IPS-20b (cell line): Measurements from ENCODE around the gene ATP10B.

ENCODE experiments used
- H3K27ac ChIP-seq: one replicate; pipeline ENCODE4 v1.5.1; 2013; ENCODE audit warnings: low read length
- H3K27me3 ChIP-seq: 2 replicates; pipeline ENCODE4 v1.6.1; 2013; ENCODE audit warnings: mild to moderate bottlenecking, low read length, inconsistent platforms; ENCODE audit not compliant: insufficient read depth
- H3K36me3 ChIP-seq: 2 replicates; pipeline ENCODE4 v1.6.1; 2013; ENCODE audit warnings: low read depth, mild to moderate bottlenecking, inconsistent platforms, low read length, moderate library complexity; ENCODE audit not compliant: insufficient read depth
- H3K4me1 ChIP-seq: 2 replicates; pipeline ENCODE4 v1.6.1; 2013; ENCODE audit warnings: mild to moderate bottlenecking, control low read depth, inconsistent platforms, low read length, moderate library complexity; ENCODE audit not compliant: insufficient read depth
- H3K4me3 ChIP-seq: 2 replicates; pipeline ENCODE4 v1.5.1; 2013; ENCODE audit warnings: mild to moderate bottlenecking, low read length, inconsistent platforms
- H3K9ac ChIP-seq: 2 replicates; pipeline ENCODE4 v1.6.1; 2013; ENCODE audit warnings: low read depth, mild to moderate bottlenecking, inconsistent platforms, low read length, moderate library complexity
- H3K9me3 ChIP-seq: 2 replicates; pipeline ENCODE4 v1.6.1; 2013; ENCODE audit warnings: mild to moderate bottlenecking, low read depth, low read length, inconsistent platforms; ENCODE audit not compliant: insufficient read depth

Gene ATP10B

GRCh38 chr5:160699301-160699700 lies 152.7 kb downstream of the ATP10B start:
- Histone ChIP-seq H3K9ac (no peak overlapping the region), H3K27ac (no peak overlapping the region), H3K27me3 (no peaks in the 10 kb centered on the region), H3K36me3 (no peaks in the 10 kb centered on the region), H3K4me1 (no peaks in the 10 kb centered on the region), H3K4me3 (no peak overlapping the region), H3K9me3 (0 out of 2 replicates have a peak, but pooled peaks cover under 1% of the 10 kb centered on the region)

DNA sequence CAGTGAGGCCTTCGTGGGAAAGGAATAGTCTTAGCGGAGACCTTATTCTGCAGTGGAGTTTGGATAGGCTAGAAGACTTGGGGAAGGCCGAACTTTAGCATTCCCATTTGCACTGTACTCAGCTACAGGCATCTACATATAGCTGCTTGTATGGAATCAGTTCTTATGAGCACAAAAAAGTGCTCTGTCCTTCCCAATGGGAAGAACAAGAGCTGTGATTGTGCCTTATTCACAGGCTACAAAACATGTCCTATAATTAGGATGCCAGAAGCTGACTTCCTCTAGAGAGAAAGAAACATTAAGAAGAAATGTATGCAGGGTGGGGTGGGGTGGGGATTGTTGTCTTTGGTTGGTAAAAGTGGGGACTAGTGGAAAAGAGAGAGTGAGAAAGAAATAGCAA lies 154.7 kb downstream of the ATP10B start:
- H3K9me3 ChIP-seq = no peaks in the 10 kb centered on the region
- no peaks in the 10 kb centered on the region for H3K27me3 ChIP-seq
- no peaks in the 10 kb centered on the region for H3K36me3 ChIP-seq
- no peak overlapping the region for H3K9ac ChIP-seq
- no peak overlapping the region for H3K4me3 ChIP-seq
- no peak overlapping the region for H3K27ac ChIP-seq
- no peaks in the 10 kb centered on the region for H3K4me1 ChIP-seq

- no peaks in the 10 kb centered on the region for H3K9me3 ChIP-seq
- no peaks in the 10 kb centered on the region for H3K27me3 ChIP-seq
- H3K36me3 ChIP-seq = no peaks in the 10 kb centered on the region
- no peak overlapping the region for H3K9ac ChIP-seq
- no peaks in the 10 kb centered on the region for H3K4me1 ChIP-seq
- no peak overlapping the region for H3K4me3 ChIP-seq
- no peak overlapping the region for H3K27ac ChIP-seq
These were observed 157.1 kb downstream of the ATP10B start for GRCh38 chr5:160694896-160695295.

DNA sequence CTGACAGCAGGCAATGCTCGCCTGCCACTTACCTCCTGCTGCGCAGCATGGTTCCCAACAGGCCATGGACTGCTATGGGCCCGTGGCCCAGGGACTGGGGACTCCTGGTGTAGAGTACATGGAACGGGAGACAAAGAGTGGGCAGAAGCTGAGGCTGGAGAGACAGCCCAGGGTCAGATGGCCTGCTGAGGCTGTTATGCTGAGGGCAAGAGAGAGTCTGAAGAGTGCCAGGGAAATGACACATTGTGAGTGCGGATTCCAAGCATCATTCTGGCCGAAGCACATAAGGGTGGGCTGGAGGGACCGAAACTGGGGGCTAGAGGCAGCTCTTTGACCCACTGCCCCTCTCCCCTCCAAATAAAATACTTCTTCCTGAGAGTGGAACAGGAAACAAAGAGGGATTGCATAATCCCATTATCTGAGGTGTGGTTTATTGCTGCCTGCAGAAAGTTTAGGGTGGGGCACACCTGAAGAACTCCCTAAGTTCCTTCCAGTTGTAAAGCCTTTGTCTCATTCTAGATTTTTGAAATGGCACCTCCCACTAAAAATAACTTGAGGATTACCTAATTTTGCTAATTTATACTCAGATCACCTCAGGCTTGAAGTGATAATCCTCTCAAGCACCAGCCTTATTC lies 158.1 kb downstream of the ATP10B start:
- H3K27me3 ChIP-seq = no peaks in the 10 kb centered on the region
- H3K27ac ChIP-seq = no peak overlapping the region
- no peaks in the 10 kb centered on the region for H3K9me3 ChIP-seq
- no peaks in the 10 kb centered on the region for H3K4me1 ChIP-seq
- no peak overlapping the region for H3K4me3 ChIP-seq
- H3K9ac ChIP-seq = no peak overlapping the region
- H3K36me3 ChIP-seq = no peaks in the 10 kb centered on the region

DNA sequence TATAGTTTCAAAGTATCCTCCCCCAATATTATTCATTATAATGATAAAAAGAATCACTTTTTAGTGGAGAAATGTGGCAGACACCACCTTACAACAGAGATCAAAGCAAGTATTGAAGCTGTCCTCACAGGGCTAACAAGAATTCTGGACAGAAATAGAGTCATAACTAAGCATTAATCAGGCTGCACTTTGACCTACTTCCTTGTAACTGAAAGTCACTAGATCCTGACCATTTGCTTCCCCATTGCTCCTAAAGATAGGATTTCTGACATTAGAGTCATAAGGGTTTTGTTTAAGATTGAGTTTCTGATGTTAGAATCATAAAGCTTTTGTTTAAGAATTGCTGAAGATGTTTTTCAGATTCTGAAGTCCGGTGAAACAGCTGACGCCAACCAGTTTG lies 159.7 kb downstream of the ATP10B start:
- Histone ChIP-seq H3K27me3 (no peaks in the 10 kb centered on the region), H3K4me3 (no peak overlapping the region), H3K9me3 (no peaks in the 10 kb centered on the region), H3K9ac (no peak overlapping the region), H3K4me1 (no peaks in the 10 kb centered on the region), H3K36me3 (no peaks in the 10 kb centered on the region), H3K27ac (no peak overlapping the region)

DNA sequence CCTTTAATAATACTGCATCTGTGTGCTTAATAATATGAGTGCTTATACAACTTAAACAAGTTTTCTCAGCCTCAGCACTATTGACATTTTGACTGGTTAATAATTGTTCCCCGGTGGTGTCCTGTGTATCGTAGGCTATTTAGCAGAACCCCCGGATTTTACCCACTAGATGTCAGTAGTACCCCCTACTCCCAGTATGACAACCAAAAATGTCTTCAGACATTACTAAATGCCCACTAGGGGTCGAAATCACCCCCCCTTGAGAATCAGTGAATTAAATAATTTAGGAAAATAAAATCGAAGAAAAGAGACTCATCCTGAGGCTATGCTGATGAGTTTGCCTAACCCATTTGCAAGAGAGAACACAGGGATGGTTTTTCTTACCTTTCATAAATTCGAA lies 166.3 kb downstream of the ATP10B start:
- no peaks in the 10 kb centered on the region for H3K36me3 ChIP-seq
- no peaks in the 10 kb centered on the region for H3K27me3 ChIP-seq
- no peak overlapping the region for H3K9ac ChIP-seq
- no peaks in the 10 kb centered on the region; the same call in 1 of the 2 replicates for H3K9me3 ChIP-seq
- H3K4me3 ChIP-seq = no peak overlapping the region
- H3K27ac ChIP-seq = no peak overlapping the region
- peaks cover 5% of the 10 kb centered on the region; the same call in 1 of the 2 replicates for H3K4me1 ChIP-seq

- peaks cover 5% of the 10 kb centered on the region; the same call in 1 of the 2 replicates for H3K4me1 ChIP-seq
- no peaks in the 10 kb centered on the region for H3K27me3 ChIP-seq
- no peak overlapping the region for H3K9ac ChIP-seq
- no peaks in the 10 kb centered on the region for H3K36me3 ChIP-seq
- no peak overlapping the region for H3K27ac ChIP-seq
- H3K4me3 ChIP-seq = no peak overlapping the region
- no peaks in the 10 kb centered on the region; the same call in 1 of the 2 replicates for H3K9me3 ChIP-seq
These were observed 166.8 kb downstream of the ATP10B start for GRCh38 chr5:160685219-160685618.

GRCh38 chr5:160679567-160680309 lies 172.3 kb downstream of the ATP10B start:
- H3K36me3 ChIP-seq = no peaks in the 10 kb centered on the region
- H3K27me3 ChIP-seq = no peaks in the 10 kb centered on the region
- no peaks in the 10 kb centered on the region for H3K4me1 ChIP-seq
- H3K9me3 ChIP-seq = no peaks in the 10 kb centered on the region; the same call in 1 of the 2 replicates
- H3K4me3 ChIP-seq = no peak overlapping the region
- H3K27ac ChIP-seq = no peak overlapping the region
- H3K9ac ChIP-seq = no peak overlapping the region

- H3K4me3 ChIP-seq = no peak overlapping the region
- H3K27ac ChIP-seq = no peak overlapping the region
- no peaks in the 10 kb centered on the region for H3K27me3 ChIP-seq
- no peak overlapping the region for H3K9ac ChIP-seq
- H3K4me1 ChIP-seq = no peaks in the 10 kb centered on the region
- H3K36me3 ChIP-seq = no peaks in the 10 kb centered on the region
- H3K9me3 ChIP-seq = no peaks in the 10 kb centered on the region; the same call in 1 of the 2 replicates
These were observed 176.0 kb downstream of the ATP10B start for GRCh38 chr5:160675988-160676387.

- Histone ChIP-seq H3K9ac (no peak overlapping the region), H3K9me3 (no peaks in the 10 kb centered on the region), H3K27me3 (no peaks in the 10 kb centered on the region), H3K4me1 (no peaks in the 10 kb centered on the region), H3K27ac (no peak overlapping the region), H3K4me3 (no peak overlapping the region), H3K36me3 (no peaks in the 10 kb centered on the region)
These were observed 177.1 kb downstream of the ATP10B start for GRCh38 chr5:160674901-160675300.

- no peak overlapping the region for H3K27ac ChIP-seq
- H3K9ac ChIP-seq = no peak overlapping the region
- no peaks in the 10 kb centered on the region for H3K9me3 ChIP-seq
- no peaks in the 10 kb centered on the region for H3K36me3 ChIP-seq
- no peaks in the 10 kb centered on the region for H3K4me1 ChIP-seq
- no peak overlapping the region for H3K4me3 ChIP-seq
- no peaks in the 10 kb centered on the region for H3K27me3 ChIP-seq
These were observed 179.5 kb downstream of the ATP10B start for GRCh38 chr5:160672521-160672920.

- Histone ChIP-seq H3K4me3 (no peak overlapping the region), H3K4me1 (no peaks in the 10 kb centered on the region), H3K27ac (no peak overlapping the region), H3K36me3 (no peaks in the 10 kb centered on the region), H3K27me3 (no peaks in the 10 kb centered on the region), H3K9ac (no peak overlapping the region), H3K9me3 (no peaks in the 10 kb centered on the region)
These were observed 183.7 kb downstream of the ATP10B start for GRCh38 chr5:160668356-160668755.
